A204.1 (cell line): ENCODE results near the gene PPM1N.

Source experiments
- FAIRE-seq: peaks from 2 replicates; lab custom pipeline; 2012; peaks lifted over from hg19 to GRCh38; lab: Jason Lieb, UNC

Gene PPM1N, protein sequence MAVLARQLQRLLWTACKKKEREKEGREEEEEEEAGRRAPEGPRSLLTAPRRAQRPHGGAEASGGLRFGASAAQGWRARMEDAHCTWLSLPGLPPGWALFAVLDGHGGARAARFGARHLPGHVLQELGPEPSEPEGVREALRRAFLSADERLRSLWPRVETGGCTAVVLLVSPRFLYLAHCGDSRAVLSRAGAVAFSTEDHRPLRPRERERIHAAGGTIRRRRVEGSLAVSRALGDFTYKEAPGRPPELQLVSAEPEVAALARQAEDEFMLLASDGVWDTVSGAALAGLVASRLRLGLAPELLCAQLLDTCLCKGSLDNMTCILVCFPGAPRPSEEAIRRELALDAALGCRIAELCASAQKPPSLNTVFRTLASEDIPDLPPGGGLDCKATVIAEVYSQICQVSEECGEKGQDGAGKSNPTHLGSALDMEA

DNA sequence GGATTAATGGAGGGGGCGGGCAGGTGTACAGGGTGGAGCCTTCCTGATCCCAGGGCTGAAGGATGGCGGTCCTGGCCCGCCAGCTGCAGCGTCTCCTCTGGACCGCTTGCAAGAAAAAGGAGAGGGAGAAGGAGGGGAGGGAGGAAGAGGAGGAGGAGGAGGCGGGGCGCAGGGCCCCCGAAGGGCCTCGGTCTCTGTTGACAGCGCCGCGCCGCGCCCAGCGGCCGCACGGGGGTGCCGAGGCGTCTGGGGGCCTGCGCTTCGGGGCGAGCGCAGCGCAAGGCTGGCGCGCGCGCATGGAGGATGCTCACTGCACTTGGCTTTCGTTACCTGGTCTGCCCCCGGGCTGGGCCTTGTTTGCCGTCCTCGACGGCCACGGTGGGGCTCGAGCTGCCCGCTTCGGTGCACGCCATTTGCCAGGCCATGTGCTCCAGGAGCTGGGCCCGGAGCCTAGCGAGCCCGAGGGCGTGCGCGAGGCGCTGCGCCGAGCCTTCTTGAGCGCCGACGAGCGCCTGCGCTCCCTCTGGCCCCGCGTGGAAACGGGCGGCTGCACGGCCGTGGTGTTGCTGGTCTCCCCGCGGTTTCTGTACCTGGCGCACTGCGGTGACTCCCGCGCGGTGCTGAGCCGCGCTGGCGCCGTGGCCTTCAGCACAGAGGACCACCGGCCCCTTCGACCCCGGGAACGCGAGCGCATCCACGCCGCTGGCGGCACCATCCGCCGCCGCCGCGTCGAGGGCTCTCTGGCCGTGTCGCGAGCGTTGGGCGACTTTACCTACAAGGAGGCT, at the start of gene PPM1N:
Gene PPM1N (plus strand): TSS at position 33 of the 785 bp plus-strand sequence. CDS start 30 bp downstream, at position 63.
- no peak for FAIRE-seq

DNA sequence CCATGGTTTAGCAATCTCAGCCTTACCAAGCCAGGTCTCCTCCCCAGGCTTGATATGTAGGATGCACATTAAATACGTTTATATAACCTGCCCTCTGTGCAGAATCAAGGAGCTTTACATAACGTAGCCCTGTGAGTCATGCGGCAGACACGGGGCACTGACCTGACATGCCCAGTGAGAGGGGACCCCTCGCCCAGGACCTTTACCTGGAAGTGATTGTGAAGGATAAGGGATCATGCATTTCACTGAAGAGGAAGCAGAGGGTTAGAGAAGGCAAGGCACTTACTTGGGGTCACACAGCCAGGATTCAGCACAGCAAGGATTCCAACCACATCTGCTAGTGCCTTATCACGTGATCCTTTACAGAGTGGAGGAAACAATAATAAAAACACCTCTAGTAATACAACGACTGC, 49.4 kb upstream of the PPM1N start:
- no peak for FAIRE-seq

DNA sequence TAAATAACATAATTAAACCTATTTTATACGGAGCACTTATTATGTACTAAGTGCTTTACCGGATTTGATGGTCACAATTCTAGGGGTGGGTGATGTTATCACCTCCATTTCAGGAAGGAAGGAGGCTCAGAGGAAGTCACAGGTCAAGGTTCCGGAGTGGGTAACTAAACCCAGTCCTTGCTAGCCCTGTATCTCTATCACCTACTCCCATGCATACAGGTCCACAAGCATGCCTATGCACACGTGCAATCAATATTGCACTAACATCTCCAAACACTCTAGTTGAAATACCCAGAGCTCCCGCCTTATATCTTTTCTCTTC, 48.3 kb upstream of the PPM1N start:
- no peak for FAIRE-seq

DNA sequence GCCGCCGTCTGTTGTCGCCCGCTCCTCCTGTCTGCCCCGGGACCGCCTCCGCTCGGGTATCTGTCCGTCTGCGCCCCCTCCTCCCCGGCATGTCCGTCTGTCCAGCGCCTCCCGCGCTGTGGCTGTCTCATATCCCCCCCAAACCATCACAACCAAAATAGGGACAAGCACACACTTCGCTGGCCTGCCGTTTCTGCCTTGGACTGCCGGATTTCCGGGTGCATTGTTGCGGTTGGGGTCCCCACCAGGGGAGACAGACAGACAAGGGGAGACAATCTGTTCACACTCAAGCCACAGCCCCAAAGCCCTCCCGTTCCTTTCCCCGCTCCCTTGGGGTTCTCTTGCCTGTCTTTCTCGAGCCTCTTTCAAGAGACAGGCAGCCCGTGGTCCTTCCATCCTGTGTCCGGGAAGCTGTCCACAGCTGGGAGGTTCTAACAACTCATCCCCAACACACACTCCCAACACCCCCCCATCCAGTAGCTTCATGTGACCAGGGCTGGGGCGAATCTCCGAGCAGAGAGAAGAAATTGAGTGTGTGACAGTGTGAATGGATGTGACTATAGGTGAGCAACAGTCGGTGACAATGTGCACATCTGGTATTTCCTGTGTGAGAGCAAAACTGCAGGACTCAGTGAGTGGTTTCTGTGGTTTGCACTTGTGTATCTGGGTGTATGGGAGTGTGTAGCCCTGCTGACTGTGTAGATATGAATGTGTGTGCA, 47.0 kb upstream of the PPM1N start:
- no peak for FAIRE-seq

DNA sequence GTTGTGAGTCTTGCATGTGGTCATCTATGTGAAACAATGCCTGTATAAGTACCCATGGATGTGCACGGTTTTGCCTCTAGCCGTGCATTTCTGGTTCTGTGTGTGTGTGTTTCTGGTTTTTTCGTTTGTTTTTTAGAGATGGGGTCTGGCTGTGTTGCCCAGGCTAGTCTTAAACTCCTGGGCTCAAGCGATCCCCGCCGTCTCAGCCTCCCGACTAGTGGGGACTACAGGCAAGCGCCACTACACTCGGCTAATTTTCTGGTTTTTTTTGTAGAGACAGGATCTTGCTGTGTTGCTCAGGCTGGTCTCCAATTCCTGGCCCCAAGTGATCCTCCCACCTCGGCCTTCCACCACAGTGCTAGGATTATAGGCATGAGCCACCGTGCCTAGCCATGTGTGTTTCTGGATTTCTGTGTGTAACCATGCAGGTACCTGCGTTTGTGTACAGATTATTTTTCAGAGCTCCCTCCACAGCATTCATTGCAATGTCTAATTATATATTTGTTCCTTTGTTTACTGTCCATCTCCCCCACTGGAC, 46.3 kb upstream of the PPM1N start:
- no peak for FAIRE-seq

DNA sequence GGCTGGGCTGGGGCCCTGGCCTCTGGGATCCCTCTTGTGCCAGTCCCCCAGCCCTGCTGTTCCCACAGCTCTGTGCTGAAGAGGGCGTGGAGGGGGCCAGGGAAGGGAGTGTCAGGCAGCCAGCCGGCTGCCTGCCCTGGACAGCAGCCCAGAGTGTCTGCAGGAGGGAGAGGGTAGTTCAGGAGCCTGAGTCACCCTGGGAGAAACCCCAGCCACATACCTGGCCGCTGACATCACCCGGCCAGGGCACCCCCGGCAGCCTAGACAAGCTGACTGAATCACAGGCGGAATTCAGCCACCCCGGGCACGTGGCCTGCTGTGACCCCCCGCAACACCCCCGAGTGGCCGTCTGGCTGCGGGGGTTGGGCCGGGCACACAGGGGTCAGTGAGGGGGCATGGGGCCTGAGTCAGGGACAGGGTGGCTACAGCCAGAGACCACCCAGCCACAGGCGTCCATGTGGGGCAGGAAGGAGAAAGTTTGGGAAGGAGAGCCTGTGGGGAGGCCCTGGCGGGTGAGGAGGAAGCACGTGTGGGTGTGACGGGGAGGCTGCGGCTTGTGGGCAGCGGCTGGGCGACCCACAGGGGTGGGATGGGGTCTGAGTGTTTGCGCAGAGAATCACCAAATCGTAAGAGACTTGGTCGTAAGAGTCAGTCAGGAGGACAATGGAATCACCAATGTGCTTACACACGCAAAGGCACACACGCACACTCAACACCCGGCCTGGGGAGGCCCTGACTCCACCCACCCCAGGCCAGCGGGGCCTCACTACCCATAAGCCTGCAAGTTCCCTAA, 42.3 kb upstream of the PPM1N start:
- no peak for FAIRE-seq

DNA sequence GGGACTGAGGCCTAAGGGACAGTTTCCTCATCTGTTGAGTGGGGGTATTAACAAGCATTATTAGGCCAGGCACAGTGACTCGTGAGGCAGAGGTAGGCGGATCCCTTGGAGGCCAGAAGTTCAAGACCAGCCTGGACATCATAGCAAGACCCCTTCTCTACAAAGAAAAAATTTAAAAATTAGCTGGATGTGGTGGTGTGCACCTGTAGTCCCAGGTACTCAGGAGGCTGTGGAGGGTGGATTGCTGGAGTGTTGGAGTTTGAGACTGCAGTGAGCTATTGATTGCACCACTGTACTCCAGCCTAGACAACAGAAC, 41.8 kb upstream of the PPM1N start:
- FAIRE-seq, result no peak

DNA sequence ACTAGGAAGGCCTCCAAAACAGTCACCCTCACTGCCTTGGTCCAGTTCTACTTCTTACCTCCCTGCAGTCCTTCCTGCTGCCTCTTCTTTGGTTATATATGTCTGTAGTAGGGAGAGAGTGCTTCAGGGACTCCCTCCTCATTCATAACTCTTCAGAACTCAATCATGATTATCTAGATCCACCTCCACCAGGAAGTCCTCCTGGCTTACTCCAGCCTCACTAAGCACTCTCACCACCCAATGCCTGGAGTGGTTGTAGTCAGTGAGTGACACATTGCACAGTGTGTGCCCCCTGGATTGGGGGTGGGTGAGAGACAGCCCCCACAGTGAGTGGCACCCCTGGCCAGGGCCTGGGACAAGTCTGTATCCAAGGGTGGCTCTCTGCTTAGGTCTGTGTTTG, 40.5 kb upstream of the PPM1N start:
- FAIRE-seq, result no peak

DNA sequence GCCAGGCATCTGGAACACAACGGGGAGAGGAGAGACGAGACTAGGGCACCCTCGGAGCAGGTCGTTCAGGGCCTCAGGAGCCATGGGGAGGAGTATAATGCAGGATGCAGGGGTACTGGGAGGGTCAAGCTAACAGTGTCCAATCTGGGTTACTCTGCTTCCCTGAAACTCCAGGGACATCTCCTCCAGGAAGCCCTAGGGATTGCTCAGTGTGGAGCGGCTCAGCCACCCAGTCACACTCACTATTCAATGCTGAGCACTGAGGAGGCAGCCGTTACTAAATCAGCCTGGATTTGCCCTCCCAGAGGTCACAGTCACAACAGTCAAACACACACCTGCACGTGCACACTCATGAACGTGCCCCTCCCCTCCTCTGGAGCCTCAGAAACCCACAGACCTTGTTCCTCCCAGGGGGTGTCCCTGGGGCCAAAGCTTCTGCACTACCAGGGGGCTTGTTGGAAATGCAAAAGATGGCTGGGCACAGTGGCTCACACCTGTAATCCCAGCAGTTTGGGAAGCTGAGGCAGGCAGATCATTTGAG, 37.4 kb upstream of the PPM1N start:
- FAIRE-seq, result no peak

DNA sequence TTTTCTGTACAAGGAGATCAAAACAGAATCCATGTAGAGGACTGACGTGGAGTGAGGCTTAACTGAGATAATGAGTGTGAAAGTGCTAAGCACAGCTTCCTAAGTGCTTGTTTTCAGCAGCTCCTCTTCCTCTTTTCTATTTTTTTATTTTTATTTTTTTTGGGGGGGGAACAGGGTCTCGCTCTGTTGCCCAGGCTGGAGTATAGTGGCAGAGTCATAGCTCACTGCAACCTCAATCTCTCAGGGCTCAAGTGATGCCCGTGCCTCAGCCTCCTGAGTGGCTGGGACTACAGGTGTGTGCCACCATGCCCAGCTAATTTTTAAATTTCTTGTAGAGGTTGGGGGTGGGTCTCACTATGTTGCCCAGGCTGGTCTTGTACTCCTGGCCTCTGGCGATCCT, 36.1 kb upstream of the PPM1N start:
- FAIRE-seq, result no peak

DNA sequence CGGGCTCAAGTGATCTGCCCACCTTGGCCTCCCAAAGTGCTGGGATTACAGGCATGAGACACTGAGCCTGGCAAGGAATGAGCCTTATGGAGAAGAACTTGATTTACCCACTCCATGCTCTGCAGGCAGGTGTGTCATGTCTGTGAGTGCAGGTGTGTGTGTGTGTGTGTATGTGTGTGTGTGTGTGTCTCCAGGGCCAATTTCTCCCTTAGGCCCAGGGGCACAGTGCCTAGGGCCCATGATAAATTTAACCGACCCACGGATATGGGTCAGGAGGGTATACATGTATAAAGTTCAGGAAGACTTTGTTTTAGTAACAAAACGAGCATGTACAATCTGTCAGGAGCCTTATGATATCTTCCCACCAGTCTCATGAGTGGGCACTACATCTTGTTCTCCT, 35.0 kb upstream of the PPM1N start:
- no peak for FAIRE-seq

DNA sequence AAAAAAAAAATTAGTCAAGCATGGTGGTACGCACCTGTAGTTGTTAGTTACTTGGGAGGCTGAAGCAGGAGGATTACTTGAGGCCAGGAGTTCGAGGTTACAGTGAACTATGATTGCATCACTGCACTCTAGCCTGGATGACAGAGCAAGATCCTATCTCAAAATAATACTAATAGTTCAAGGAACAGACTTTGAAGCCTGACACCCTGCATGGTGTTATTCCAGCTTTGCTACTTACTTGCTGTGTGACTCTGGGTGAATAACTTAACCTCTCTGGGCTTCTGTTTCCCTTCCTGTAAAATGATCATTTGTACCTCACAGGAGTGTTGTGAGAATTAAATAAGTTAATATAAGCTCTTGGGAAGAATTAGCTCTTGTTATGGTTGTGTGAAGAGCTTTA, 34.0 kb upstream of the PPM1N start:
- no peak for FAIRE-seq

DNA sequence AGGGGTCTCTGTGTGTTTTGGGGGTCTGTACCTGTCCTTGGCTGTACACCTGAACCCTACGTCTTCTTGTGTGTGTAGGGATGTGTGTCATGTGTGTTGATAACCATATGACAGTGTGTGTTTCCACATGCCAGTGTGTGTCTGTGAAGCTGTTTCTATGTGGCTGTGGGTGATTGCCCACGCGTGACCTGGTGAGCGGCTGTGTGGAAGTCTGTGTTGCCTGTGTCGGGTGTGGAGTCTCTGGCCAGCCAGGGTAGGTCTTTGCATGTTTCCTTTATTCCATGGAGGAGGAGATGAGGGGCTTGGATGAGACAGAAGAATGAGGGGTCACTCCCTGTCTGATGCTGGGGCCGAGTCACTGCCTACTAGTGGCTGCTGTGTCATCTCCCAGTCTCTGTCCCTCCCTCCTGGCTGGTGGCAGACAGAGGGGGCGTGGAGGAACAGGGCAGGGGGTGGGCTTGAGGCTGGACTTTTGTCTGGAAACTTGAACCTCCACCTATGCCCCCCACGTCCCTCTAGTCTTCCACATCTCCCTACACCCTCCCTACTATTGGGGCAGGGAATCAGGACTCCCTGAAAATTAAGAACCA, 33.3 kb upstream of the PPM1N start:
- FAIRE-seq, result no peak

DNA sequence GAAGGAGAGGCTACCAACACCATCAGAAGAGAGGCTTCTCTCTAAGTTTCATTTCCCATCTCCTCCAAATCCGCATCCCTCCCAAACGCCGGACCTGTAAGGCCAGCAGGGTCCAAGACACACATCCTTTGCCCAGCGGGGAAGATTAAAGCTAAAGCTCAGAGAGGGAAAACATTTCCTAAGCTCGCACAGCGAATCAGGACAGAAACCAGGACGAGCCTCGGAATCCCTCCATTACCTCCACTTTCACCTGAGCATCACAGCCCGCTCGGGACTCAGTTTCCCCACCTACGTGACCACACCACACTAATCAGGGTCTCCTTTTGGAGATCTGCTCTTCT, 31.2 kb upstream of the PPM1N start:
- no peak for FAIRE-seq

DNA sequence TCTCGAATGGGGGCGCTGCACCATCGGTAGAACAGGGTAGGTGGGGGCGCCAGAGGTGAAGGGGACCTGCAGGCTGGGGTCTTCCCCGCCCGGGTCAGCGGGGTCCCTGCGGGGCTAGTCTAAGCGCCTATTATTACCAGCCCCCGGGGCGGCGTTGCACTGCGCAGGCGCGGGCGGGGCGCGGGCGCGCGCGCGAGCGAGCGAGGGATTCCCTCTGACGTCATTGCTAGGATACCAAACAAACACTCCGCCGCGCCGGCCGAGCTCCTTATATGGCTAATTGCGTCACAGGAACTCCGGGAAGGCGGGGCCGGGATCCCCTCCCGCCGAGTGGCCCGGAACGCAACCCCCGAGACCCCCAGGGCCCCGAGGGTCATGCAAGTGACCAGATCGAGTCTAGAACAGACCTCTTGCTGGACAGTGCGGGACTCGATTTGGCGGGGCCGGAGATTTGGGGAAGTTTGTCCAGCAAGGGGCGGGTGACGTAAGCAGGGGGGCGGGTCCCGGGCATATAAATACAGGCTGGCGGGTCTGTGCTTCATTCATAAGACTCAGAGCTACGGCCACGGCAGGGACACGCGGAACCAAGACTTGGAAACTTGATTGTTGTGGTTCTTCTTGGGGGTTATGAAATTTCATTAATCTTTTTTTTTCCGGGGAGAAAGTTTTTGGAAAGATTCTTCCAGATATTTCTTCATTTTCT, 30.6 kb upstream of the PPM1N start, which contains the start of gene FOSB:
Gene FOSB (plus strand): TSS at position 541 of the 703 bp plus-strand sequence. CDS start 591 bp downstream, outside the sequence.
- FAIRE-seq, result no peak

DNA sequence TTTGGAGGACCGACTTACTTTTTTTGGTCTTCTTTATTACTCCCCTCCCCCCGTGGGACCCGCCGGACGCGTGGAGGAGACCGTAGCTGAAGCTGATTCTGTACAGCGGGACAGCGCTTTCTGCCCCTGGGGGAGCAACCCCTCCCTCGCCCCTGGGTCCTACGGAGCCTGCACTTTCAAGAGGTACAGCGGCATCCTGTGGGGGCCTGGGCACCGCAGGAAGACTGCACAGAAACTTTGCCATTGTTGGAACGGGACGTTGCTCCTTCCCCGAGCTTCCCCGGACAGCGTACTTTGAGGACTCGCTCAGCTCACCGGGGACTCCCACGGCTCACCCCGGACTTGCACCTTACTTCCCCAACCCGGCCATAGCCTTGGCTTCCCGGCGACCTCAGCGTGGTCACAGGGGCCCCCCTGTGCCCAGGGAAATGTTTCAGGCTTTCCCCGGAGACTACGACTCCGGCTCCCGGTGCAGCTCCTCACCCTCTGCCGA, 30.0 kb upstream of the PPM1N start:
- no peak for FAIRE-seq

DNA sequence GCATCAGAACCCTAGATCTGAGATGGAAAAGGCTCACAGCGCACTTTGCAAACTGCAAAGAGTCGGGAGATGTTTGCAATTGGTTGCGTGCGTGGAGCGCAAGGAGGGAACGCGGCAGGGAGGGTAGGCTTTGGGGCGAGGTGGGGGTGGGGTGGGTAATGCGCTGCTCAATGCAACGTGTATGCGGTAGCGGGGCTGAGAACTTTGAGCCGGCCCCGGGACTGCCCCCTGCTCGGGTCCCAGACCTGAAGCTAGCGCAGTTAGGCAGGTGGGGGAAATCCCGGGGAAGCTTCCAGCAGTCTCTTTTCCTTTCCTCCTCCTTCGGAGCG, 29.5 kb upstream of the PPM1N start:
- no peak for FAIRE-seq

DNA sequence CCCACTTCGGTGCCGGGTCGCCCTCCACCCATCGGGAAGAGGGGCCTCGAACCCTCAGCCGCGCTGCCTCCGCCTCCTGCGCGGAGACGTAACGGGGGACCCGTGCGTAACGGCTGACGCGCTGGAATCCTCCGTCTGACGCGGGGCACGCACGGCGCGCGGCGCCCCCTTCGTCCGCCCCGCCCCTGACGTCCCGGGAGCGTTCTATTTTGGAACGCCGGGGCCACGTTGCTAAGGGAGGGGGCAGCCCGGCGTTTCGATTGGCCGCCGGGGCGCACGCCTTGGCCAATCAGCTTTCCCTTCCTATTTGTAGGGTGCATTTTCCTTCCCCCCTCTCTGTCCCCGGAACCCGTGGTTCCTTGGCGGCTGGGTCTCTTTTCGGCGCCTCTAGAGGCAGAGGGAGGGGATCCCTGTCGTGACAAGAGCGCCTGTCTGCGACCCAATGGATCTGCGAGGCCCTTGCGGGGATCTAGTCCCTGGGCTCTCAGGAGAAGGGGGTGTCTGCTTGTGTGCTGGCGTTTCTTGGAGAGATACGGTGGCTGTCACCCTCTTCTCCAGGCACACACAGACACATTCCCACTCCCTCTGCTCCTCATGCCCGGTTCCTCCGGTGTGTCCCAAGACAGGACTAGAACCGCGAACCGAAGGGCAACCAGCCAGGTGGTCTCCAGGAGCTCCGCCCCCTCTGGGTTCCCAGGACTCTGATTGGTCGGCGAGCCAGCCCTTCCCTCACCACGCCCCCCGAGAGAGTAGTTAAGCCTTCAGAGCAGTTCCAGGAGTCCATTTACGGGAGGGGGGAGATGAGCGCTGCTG, 28.9 kb upstream of the PPM1N start:
- peak; percentile 78 for FAIRE-seq

DNA sequence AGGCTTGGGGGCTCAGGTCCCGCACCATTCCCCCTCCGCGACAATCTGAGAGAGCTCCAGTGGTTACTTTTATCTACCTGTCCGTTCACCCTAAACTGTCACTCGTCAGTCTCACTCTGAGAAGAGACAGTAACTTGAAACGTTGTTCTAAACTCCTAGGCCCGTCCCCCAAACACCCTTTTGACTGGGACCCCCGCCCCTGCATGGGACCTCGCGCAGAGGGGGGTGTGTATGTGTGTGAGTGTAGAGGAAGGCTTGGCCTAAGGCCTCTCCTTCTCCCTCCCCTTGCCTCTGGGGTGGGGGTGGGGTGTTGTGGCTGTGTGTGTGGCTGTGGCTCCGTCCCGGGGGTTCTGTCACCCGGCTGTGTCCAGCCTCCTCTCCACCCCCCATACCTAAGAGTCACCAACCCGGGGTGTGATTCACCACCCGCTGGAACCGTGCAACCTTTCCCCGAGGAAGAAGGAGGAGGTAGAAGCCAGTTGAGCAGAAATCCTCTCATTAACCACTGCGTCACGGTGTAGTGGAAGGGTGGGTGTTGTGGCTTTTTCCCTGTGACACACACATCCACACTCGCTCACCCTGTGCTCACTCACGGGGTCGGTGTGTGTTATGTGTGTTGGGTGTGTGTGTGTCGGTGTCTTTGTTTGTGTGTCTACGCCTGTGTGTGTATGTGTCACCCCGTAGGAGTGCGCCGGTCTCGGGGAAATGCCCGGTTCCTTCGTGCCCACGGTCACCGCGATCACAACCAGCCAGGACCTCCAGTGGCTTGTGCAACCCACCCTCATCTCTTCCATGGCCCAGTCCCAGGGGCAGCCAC, 28.1 kb upstream of the PPM1N start:
- FAIRE-seq, result no peak
